IPS DF 4.7 (cell line): ENCODE data around the gene MED20.

ENCODE experiments used
- DNase-seq: peaks from one replicate; pipeline ENCODE4 v3.0.0-alpha.2; 2013; ENCODE audit warnings: low spot score; ENCODE audit errors: extremely low read depth

Gene MED20

DNA sequence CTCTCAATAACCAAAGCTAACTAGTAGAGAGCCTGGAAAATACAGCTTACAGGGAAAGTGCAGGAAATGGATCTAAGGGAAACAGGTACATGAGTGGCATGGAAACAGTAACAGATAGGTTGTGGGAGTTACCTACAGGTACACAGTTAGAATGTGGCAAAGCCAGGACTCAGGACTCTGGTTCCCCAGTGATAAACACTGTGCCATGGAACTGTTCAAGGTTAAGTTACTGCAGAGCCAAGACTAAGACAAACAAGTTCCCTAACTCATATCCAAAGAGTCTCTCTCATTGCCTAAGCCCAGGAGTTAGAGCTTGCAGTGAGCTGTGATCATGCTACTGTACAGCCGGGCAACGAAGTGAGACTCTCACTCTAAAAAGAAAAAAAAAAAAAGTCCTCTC is 6.6 kb downstream of the MED20 start:
- DNase-seq, result no peak

DNA sequence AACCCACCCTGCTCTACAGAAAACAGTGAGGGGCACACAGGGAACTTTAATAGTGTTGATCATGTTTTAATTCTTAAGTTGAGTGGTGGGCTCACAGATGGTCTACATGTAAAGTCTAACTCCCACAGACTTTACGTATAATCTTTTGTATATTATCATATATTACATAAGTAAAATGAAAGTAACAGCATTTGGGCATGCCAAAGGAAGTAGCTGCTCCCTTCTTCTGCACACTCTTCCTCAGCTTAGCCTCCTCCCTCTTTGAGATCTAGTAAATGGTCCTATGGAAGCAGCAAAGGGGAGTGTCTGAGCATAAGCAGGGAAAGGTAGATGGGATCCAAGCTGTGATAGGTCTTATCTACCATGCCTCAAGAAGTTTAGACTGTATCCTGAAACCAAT is 11.2 kb downstream of the MED20 start:
- DNase-seq, result no peak

GRCh38 chr6:41901882-41902519 is 18.9 kb downstream of the MED20 start:
- no peak for DNase-seq

GRCh38 chr6:41900861-41901260 is 20.1 kb downstream of the MED20 start:
- no peak for DNase-seq

DNA sequence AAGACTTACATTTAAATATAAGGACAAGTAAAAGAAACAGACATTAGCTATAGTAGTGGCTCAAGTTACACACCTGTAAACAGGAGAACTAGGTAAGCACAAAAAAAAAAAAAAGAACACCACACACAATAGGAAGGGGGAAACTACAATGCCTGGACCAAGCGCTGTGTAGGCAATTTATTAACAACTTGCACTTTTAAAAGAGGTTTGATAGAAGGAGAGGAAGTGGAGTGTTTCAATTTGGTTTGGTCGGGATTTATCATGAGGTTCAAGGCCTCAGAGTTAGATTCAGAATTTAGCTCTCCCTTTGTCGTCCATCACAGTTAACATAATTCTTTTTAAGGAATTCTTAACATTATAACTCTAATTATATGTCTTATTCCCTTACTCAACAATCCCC is 24.7 kb downstream of the MED20 start:
- no peak for DNase-seq

GRCh38 chr6:41895300-41896233 is 25.4 kb downstream of the MED20 start, which contains the start of gene USP49:
Gene USP49 (minus strand): TSS chr6:41895375. CDS start chr6:41806983, 88,392 bp downstream.
- DNase-seq, result no peak

DNA sequence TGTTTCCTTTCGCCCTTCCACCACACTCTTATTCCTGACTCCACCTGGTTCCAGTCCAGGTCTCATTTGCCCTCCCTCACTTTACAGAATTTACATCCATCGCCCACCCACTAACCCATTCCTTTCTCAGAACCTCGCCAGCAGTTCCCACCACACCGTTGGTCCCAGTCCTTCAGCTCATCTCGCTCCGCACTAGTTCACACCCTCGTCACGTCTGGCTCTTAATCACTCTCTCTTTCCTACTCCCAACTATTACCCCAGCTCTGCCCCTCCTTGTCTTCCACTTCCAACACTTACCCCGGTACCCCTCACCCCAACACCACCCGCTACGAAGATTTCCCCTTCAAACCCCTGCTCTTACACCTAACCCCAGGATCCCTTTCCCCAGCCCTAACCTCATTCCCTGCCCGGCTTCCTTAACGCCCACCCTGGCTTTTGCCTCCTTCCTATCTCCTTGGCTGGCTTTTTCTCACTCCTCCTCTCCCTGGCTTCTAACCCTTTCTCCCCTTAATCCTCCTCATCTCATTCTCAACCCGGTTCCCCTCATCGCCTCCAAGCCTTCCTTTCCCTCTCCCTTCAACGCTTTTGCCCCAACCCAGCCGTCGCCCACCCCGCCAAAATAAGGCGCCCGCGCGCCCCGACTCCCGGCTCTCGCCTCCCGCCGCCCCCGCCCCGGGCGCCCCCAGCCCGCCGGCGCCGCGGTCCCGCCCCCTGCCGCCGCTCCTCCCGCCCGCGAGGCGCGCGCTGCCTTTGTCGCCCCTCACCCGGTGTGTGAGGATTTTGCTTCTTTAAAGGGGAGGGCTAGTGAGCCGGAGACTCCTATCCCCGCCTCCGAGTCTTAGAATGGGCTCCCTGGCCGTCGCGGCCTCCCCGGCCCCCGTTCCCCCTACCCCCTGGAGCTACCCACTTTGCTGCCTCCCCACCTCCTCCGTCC is 26.3 kb downstream of the MED20 start:
- DNase-seq, result no peak

DNA sequence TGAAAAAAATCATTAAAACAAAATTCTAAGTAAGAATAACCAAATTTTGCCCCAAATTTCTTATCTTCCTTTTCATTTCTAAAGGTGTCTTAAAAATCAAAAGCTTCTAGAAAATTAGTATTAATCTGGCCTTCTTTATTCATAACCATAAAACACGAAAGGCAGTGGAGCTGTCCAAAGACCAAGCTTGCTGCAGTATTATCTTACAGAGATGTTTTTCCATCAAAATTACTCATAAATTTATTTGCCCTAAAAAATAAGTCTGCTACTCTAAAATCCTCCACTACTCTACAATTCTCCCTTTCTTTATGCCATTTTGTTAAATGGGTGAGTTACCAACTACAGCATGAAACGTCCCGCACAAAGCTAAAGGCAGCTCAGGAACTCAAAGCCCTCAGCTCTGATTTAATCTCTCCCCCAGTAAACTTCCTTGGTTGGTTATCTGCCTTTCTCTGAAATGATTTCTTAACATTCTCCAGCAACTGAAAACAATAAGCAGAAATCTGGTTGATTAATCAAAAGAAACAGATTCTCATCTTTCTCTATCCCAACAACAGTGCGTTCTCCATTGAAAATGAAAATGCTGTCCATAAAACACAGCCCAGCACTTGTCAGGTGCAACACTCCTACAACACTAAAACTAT is 27.9 kb downstream of the MED20 start:
- no peak for DNase-seq

- no peak for DNase-seq
These were observed 33.6 kb downstream of the MED20 start for GRCh38 chr6:41887331-41887751.

DNA sequence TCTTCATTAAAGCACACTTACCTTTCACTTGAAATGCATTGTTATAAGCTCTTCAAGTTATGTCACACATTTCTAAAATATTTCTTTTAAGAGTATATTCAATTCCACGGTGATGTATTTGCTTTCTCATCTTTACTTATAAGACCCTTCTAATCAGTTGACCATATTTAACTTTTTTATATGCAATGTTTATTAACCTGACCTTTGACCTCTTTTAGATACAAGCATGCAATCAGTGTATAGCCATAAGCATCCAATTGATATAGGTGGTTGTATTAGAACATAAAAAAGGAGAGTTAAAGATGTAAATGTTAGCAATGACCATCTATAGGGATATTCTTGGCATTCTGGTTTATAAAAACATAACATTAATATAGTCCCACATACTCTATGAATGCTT is 35.0 kb downstream of the MED20 start:
- DNase-seq, result no peak

DNA sequence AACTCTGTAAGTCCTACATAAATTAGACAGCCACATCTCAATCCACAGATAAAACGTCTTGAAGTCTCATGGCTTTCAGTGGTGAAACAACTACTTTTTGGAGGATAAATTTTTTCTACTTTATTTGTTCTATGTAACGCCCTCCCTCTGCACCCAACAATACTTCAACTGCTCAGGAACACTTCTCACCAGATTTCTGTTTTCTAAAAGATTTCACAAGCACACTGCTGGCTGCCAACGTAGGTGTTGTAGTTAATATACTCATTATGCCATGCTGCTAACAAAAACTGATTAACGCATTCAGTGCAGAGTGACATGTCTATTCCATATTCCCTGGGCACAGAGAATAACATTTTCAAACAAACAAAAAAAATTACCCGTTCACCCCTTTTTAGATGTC is 36.0 kb downstream of the MED20 start:
- DNase-seq, result no peak

DNA sequence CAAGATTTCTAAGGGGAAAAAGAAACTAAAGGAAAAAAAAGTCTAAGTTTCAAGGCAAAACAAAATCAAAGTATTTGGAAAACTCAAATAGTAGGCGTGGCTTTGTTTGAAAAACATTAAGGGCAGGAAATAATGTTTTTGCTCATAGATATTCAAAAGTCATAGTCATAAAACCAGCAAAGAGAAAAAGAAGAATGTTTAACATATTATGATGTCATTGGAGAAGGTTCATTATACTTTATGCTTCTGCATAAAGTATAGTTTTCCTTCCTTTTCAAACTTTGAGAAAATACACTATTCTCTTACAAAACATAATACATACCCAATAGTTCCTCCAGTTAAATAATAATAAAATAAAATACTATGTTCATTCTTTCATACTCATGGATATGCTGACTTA is 39.4 kb downstream of the MED20 start:
- DNase-seq, result no peak

DNA sequence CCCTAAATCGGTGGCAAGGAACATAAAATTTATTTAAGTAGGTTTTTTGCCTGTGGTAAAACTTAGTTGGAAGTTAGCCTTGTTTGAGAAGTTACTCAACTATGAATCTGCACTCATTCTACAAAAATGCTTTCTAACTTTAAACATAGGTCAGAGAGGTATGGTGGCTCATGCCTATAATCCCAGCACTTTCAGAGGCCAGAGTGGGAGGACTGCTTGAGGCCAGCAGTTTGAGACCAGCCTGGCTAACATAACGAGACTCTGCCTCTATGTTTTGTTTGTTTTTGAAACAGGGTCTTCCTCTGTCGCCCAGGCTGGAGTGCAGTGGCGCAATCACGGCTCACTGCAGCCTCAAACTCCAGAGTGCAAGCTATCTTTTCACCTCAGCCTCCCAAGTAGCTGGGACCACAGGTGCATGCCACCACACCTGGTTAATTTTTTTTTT is 42.0 kb downstream of the MED20 start:
- no peak for DNase-seq

DNA sequence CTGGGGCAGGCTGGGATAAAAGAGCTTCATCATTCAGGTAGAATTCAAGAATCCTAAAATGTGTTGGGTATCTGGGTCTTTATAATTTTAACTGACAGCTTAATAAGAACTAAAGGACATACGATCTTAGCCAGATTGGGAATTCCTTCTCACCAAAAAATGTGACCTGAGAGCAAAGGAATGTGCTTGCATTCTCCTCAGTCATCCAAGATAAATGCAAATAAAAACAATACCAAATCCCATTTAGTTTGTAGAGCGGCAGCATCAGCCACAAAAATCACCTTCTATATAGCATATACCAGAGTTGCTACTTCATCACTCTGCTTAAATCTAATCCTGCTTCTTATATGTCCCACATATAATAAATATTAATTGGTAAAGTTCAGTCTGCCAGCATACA is 42.7 kb downstream of the MED20 start:
- DNase-seq, result no peak

GRCh38 chr6:41877051-41877680 is 43.8 kb downstream of the MED20 start:
- no peak for DNase-seq

DNA sequence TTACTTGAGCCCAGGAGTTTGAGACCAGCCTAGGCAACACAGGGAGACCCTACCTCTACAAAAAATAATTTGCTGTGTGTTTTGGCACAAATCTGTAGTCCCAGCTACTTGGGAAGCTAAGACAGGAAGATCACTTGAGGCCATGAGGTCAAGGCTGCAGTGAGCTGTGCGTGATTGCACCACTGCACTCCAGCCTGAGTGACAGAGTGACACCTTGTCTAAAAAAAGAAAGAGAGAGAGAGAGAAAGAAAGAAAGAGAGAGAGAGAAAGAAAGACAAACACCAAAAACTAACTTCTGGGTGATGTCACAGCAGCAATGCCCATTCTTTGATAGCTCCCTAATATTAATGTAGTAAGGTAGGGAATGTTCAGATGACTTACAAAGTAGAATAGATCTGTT is 46.2 kb downstream of the MED20 start:
- DNase-seq, result no peak

GRCh38 chr6:41872147-41872546 is 48.8 kb downstream of the MED20 start:
- no peak for DNase-seq

DNA sequence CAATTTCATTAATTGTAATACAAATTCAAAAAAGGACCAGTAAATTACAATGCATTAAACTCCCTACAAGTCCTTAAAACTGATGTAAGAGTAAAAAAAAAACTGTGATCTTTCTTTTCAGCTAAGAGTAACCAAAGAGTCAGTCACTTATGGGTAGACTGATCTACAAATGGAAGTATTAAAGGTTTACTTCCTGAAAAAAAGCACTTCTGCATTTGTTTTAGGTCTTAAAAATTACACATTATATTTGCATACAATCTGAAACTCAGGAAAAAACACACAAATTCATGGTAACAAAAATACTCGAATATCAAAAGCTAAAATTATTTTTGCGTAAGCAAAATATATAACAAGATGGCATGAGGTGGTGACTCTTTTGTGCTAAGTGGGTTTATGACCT is 49.2 kb downstream of the MED20 start:
- no peak for DNase-seq

DNA sequence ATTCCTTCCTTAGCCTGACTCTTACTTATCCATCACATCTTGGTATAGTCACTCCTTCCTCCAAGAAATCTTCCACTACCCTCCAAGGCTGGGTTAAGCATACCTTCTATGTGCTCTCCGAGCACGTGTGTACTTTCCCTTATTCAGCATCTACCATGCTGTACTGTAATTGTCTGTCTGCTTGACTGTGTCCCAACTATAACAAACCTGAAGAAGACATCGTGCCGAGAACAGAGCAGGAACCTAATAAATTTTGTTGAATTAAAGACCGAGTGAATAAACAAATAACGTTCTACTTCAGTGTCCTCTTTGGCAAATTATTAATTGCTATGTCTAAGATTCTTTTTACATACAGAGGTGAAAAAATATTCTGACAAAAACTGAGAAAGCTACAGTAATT is 61.6 kb downstream of the MED20 start:
- no peak for DNase-seq

GRCh38 chr6:41858703-41859102 is 62.2 kb downstream of the MED20 start:
- DNase-seq, result no peak
